Measurements from ENCODE around the gene SCAPER.
A peak's percentile ranks its signal among the peaks of the same experiment; 100 is the strongest.
"Not testable (repeated sequence)": the region's sequence is repeated elsewhere in the genome, so short reads cannot be mapped to it uniquely, and the experiment has no call there.

SCAPER gene

DNA sequence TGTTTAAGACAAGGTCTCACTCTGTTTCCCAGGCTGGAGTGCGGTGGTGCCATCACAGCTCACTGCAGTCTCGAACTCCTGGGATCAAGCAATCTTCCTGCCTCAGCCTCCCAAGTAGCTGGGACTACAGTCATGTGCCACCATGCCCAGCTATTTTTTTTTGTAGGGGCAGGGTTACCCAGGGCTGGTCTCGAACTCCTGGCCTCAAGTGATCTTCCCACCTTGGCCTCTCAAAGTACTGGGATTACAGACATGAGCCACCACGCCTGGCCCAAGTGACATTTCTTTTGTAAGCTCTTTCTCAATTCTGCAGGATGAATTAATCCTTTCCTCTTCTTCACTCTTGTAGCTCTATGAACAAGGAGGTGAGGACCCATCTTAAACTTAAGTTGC is 592.0 kb downstream of the SCAPER start:
- H3K27me3 ChIP-seq (ENCODE audit: control insufficient read depth in 2 of 2, insufficient read depth in 2 of 2, low read length in 2 of 2); H3K36me3 ChIP-seq (ENCODE audit: control insufficient read depth in 2 of 2, insufficient read depth in 2 of 2, low read length in 2 of 2); H3K9ac ChIP-seq (ENCODE audit: low read depth in 1 of 2, low read length in 2 of 2); H3K27ac ChIP-seq (ENCODE audit: low read depth in 2 of 2, low read length in 2 of 2); H3K9me3 ChIP-seq (ENCODE audit: control insufficient read depth in 2 of 2, low read length in 2 of 2); H3K4me3 ChIP-seq (ENCODE audit: low read length in 2 of 2): not testable (repeated sequence)
- H3K4me1 ChIP-seq (ENCODE audit: control insufficient read depth in 2 of 2, insufficient read depth in 2 of 2, low read length in 2 of 2), result peaks cover 10 to 13% of the 10 kb centered on the region in 2 donors

DNA sequence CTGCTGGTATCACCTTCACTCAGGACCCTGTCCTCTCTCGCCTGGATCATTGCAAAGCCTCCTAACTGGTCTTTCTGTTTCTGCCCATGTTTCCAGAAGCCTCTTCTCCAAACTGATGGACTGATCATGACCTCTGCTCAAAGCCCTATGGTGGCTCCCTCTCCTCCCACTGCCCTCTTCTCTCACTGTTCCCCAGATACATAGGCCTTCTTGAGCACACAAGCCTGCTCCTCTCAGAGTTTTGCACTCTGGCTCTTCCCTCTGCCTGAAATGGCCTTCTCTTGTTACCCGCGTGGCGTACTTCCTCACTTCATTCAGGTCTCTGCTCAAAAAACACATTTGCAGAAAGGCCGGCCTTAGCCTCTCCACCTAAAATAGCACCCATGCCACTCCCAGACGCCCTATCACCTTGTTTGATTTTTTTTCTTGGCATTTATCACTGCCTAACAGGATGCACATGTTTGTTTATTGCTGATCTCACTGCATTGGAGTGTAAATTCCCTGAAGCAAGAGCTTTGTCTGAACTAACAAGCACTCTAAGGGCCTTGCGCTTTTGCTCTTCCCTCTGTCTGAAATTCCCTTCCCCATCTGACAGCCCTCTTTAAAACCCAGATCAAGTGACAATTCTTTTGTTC is 592.5 kb downstream of the SCAPER start:
- Histone ChIP-seq H3K9ac (ENCODE audit: low read depth in 1 of 2, low read length in 2 of 2) (no peak overlapping the region), H3K36me3 (ENCODE audit: control insufficient read depth in 2 of 2, insufficient read depth in 2 of 2, low read length in 2 of 2) (no peaks in the 10 kb centered on the region), H3K4me1 (ENCODE audit: control insufficient read depth in 2 of 2, insufficient read depth in 2 of 2, low read length in 2 of 2) (peaks cover 10 to 13% of the 10 kb centered on the region in 2 donors), H3K9me3 (ENCODE audit: control insufficient read depth in 2 of 2, low read length in 2 of 2) (no peaks in the 10 kb centered on the region), H3K4me3 (ENCODE audit: low read length in 2 of 2) (no peak overlapping the region), H3K27me3 (ENCODE audit: control insufficient read depth in 2 of 2, insufficient read depth in 2 of 2, low read length in 2 of 2) (no peaks in the 10 kb centered on the region), H3K27ac (ENCODE audit: low read depth in 2 of 2, low read length in 2 of 2) (no peak overlapping the region)

DNA sequence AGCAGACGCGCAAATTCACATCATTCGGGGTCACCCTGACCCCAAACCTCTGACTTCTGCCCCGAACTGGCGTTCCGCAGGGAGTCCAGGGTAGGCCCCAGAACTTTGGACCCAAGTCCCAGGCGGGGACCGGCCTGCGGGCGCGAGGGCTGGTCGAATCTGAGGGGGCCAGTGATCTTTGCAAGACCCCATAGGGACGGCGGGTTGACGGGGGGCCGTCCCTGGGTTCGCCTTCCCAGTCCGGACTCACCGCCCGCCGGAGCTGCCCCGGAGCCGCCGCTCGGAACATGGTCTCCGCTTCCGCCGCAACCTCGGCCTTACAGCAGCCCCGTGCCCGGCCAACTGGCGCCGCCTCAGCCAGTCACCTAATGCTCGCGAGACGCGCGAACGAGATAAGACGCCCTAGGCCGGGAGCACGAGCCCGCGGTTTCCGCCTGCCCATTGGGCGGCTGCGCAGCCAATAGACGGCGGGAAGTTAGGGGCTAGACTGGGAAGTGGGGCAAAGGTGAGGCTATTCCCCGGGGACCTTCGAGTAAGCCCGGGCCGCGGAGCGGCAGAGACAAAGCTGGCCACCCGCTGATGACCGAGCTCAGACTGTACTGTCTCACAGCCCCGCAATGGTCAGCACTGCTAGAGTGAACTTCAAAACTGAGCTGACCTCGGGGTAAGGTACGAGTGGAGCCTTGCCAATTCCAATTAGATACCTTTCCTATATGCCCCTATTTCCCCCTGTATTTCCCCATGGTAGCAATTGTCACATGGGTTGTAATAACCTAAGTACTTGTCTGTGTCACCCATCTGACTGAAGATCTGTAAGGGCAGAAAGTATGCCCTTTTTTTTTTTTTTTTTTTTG is 593.8 kb downstream of the SCAPER start, which contains the start of gene ETFA:
ETFA (minus strand) TSS at position 370 of the 854 bp plus-strand sequence; CDS start at position 289, 81 bp downstream.
- H3K27ac ChIP-seq (ENCODE audit: low read depth in 2 of 2, low read length in 2 of 2), result peak within 1 kb of the TSS; percentile 89 to 90
- H3K27me3 ChIP-seq (ENCODE audit: control insufficient read depth in 2 of 2, insufficient read depth in 2 of 2, low read length in 2 of 2), result no peaks in the 10 kb centered on the region
- H3K9ac ChIP-seq (ENCODE audit: low read depth in 1 of 2, low read length in 2 of 2), result peak within 1 kb of the TSS; percentile 90 to 93
- no peaks in the 10 kb centered on the region for H3K36me3 ChIP-seq (ENCODE audit: control insufficient read depth in 2 of 2, insufficient read depth in 2 of 2, low read length in 2 of 2)
- peaks cover 10 to 13% of the 10 kb centered on the region in 2 donors for H3K4me1 ChIP-seq (ENCODE audit: control insufficient read depth in 2 of 2, insufficient read depth in 2 of 2, low read length in 2 of 2)
- H3K9me3 ChIP-seq (ENCODE audit: control insufficient read depth in 2 of 2, low read length in 2 of 2), result no peaks in the 10 kb centered on the region
- peak within 1 kb of the TSS; percentile 92 to 99 for H3K4me3 ChIP-seq (ENCODE audit: low read length in 2 of 2)

DNA sequence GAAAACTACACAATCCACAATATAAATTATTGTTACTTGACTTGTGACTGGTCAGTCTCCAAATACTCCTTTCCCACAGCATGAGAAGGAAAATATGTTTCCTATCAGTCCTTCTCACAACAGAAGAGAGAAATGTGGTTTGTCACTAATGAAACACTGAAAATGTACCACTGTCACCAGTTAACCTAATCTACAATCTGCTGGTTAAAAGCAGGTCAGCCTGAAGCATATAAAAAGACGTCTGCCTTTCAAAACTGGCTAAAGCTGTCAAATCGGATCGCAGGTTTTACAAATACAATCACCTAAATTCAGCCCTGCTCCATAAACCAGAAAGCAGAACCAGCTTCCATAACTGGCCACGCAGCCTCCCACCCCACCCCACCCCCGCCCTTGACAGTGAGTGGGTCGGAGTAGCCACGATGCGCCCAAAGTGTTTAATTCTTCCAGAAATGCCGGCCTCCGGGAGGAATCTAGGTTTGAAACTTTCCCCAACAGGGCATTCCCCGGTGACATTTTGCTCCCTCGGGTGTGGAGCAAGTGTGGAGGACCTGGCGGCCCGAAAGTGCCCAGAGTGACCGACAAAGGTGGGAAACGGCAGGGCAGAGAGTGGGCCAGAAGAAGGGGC is 594.6 kb downstream of the SCAPER start:
- Histone ChIP-seq H3K4me3 (ENCODE audit: low read length in 2 of 2) (peak overlapping the region; percentile 92 to 99), H3K9me3 (ENCODE audit: control insufficient read depth in 2 of 2, low read length in 2 of 2) (no peaks in the 10 kb centered on the region), H3K27ac (ENCODE audit: low read depth in 2 of 2, low read length in 2 of 2) (peak overlapping the region; percentile 89 to 90)

DNA sequence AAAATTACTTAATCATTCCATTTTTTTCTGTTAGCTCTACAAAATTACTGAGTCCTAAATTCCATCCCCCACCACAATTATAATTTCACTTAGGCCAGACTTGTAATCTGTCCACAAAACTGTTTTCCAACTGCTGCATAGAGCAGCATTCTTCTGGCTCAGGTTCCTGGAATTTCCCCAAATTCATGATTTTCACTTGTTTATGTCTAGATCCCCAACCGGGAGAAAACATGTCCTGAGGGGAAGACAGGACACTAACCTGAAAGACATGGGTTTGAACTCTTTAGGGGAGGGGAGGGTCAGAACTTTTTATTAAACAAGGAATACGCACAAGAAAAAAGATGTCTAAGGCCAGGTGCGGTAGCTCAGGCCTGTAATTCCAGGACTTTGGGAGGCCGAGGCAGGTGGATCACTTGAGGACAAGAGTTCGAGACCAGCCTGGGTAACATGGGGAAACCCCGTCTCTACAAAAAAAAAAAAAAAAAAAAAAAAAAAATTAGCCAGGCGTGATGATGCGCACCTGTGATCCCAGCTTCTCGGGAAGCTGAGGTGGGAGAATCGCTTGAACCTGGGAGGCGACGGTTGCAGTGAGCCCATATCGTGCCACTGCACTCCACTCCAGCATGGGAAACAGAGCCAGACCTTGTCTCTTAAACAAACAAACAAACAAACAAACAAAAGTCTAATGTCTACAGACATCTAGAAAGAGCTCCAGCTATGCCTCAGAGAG is 595.4 kb downstream of the SCAPER start:
- no peak overlapping the region for H3K27ac ChIP-seq (ENCODE audit: low read depth in 2 of 2, low read length in 2 of 2)

More for the DNA sequence above, 594.6 kb downstream of the SCAPER start:
- peak overlapping the region; percentile 90 to 93 for H3K9ac ChIP-seq (ENCODE audit: low read depth in 1 of 2, low read length in 2 of 2)
- no peaks in the 10 kb centered on the region for H3K27me3 ChIP-seq (ENCODE audit: control insufficient read depth in 2 of 2, insufficient read depth in 2 of 2, low read length in 2 of 2)
- H3K36me3 ChIP-seq (ENCODE audit: control insufficient read depth in 2 of 2, insufficient read depth in 2 of 2, low read length in 2 of 2), result no peaks in the 10 kb centered on the region
- H3K4me1 ChIP-seq (ENCODE audit: control insufficient read depth in 2 of 2, insufficient read depth in 2 of 2, low read length in 2 of 2), result peaks cover 10 to 13% of the 10 kb centered on the region in 2 donors

DNA sequence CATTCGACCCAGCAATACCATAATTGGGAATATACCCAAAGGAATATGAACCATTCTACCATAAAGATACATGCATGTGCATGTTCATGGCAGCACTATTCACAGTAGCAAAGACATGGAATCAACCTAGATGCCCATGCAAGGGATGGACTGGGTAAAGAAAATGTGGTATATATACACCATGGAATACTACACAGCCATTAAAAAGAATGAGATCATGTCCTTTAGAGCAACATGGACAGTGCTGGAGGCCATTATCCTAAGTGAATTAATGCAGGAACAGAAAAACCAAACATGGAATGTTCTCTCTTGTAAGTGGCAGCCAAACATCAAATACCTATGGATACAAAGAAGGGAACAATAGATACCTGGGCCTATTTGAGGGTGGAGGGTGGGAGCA is 601.2 kb downstream of the SCAPER start:
- H3K9me3 ChIP-seq (ENCODE audit: control insufficient read depth in 2 of 2, low read length in 2 of 2), result no peaks in the 10 kb centered on the region
- no peak overlapping the region for H3K9ac ChIP-seq (ENCODE audit: low read depth in 1 of 2, low read length in 2 of 2)
- H3K4me1 ChIP-seq (ENCODE audit: control insufficient read depth in 2 of 2, insufficient read depth in 2 of 2, low read length in 2 of 2), result peaks cover 0 to 5% of the 10 kb centered on the region in 2 donors
- no peak overlapping the region for H3K27ac ChIP-seq (ENCODE audit: low read depth in 2 of 2, low read length in 2 of 2)
- no peak overlapping the region for H3K4me3 ChIP-seq (ENCODE audit: low read length in 2 of 2)
- no peaks in the 10 kb centered on the region for H3K27me3 ChIP-seq (ENCODE audit: control insufficient read depth in 2 of 2, insufficient read depth in 2 of 2, low read length in 2 of 2)
- H3K36me3 ChIP-seq (ENCODE audit: control insufficient read depth in 2 of 2, insufficient read depth in 2 of 2, low read length in 2 of 2), result peaks cover 0 to 2% of the 10 kb centered on the region in 2 donors

More for the DNA sequence above, 595.4 kb downstream of the SCAPER start:
- H3K27me3 ChIP-seq (ENCODE audit: control insufficient read depth in 2 of 2, insufficient read depth in 2 of 2, low read length in 2 of 2), result no peaks in the 10 kb centered on the region
- H3K9me3 ChIP-seq (ENCODE audit: control insufficient read depth in 2 of 2, low read length in 2 of 2), result no peaks in the 10 kb centered on the region
- peaks cover 10 to 13% of the 10 kb centered on the region in 2 donors for H3K4me1 ChIP-seq (ENCODE audit: control insufficient read depth in 2 of 2, insufficient read depth in 2 of 2, low read length in 2 of 2)
- peak overlapping the region; percentile 90 to 93 for H3K9ac ChIP-seq (ENCODE audit: low read depth in 1 of 2, low read length in 2 of 2)
- H3K4me3 ChIP-seq (ENCODE audit: low read length in 2 of 2), result peak overlapping the region in 1 of 2 donors; percentile 92
- no peaks in the 10 kb centered on the region for H3K36me3 ChIP-seq (ENCODE audit: control insufficient read depth in 2 of 2, insufficient read depth in 2 of 2, low read length in 2 of 2)

DNA sequence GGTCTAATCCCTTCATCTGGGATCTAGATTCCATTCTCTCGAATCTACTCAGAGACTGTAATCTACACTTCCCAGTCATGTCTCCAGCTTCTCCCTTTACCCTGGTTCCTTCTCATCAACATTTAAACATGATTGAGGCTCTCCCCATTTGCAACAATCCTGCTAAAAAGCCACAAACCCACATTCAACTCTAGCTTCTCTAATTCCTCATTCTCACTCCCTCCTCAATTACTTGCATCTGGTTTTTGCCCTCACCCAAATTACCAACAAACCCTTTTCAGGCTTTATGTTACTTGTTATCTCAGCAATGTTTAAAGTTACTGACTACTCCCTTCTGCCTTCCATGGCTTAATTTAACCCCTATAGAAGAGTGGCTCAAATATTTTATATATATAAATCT is 605.4 kb downstream of the SCAPER start:
- Histone ChIP-seq H3K27ac (ENCODE audit: low read depth in 2 of 2, low read length in 2 of 2) (no peak overlapping the region), H3K9ac (ENCODE audit: low read depth in 1 of 2, low read length in 2 of 2) (no peak overlapping the region), H3K4me3 (ENCODE audit: low read length in 2 of 2) (no peak overlapping the region), H3K4me1 (ENCODE audit: control insufficient read depth in 2 of 2, insufficient read depth in 2 of 2, low read length in 2 of 2) (peaks cover 0 to 10% of the 10 kb centered on the region in 2 donors), H3K36me3 (ENCODE audit: control insufficient read depth in 2 of 2, insufficient read depth in 2 of 2, low read length in 2 of 2) (peaks cover 0 to 2% of the 10 kb centered on the region in 2 donors), H3K9me3 (ENCODE audit: control insufficient read depth in 2 of 2, low read length in 2 of 2) (no peaks in the 10 kb centered on the region), H3K27me3 (ENCODE audit: control insufficient read depth in 2 of 2, insufficient read depth in 2 of 2, low read length in 2 of 2) (no peaks in the 10 kb centered on the region)

DNA sequence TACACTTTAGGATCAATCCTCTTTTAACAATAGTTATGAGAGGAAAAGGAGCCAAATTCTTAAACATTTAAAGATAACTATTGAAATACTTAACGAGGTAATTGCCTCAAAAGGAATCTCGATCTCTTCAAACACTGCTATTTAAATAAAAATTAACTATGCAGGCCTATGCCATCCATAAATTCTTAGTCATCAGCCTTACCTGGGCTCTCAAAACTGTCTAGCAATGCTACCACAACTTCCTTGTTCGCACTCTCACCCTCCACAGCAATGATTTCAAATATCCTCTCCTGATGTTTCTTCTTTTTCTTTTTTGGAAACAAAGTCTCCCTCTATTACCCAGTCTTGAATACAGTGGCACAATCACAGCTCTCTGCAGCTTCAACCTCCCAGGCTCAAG is 606.2 kb downstream of the SCAPER start:
- Histone ChIP-seq H3K27me3 (ENCODE audit: control insufficient read depth in 2 of 2, insufficient read depth in 2 of 2, low read length in 2 of 2) (no peaks in the 10 kb centered on the region), H3K4me3 (ENCODE audit: low read length in 2 of 2) (no peak overlapping the region), H3K36me3 (ENCODE audit: control insufficient read depth in 2 of 2, insufficient read depth in 2 of 2, low read length in 2 of 2) (peaks cover 0 to 2% of the 10 kb centered on the region in 2 donors), H3K9me3 (ENCODE audit: control insufficient read depth in 2 of 2, low read length in 2 of 2) (no peaks in the 10 kb centered on the region), H3K27ac (ENCODE audit: low read depth in 2 of 2, low read length in 2 of 2) (no peak overlapping the region), H3K9ac (ENCODE audit: low read depth in 1 of 2, low read length in 2 of 2) (no peak overlapping the region), H3K4me1 (ENCODE audit: control insufficient read depth in 2 of 2, insufficient read depth in 2 of 2, low read length in 2 of 2) (peaks cover 0 to 10% of the 10 kb centered on the region in 2 donors)

DNA sequence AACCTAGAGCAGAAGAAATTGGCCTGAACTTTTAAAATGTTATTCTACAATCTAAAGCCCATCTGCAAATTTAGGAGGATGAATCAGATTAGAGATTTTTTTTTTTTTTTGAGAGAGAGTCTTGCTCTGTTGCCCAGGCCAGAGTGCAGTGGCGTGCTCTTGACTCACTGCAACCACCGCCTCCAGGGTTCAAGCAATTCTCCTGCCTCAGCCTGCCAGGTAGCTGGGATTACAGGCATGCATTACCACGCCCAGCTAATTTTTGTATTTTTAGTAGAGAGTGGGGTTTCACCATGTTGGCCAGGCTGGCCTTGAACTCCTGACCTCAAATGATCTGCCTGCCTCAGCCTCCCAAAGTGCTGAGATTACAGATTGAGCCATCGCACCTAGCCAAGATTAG is 607.2 kb downstream of the SCAPER start:
- H3K36me3 ChIP-seq (ENCODE audit: control insufficient read depth in 2 of 2, insufficient read depth in 2 of 2, low read length in 2 of 2); H3K27me3 ChIP-seq (ENCODE audit: control insufficient read depth in 2 of 2, insufficient read depth in 2 of 2, low read length in 2 of 2); H3K9ac ChIP-seq (ENCODE audit: low read depth in 1 of 2, low read length in 2 of 2); H3K9me3 ChIP-seq (ENCODE audit: control insufficient read depth in 2 of 2, low read length in 2 of 2); H3K27ac ChIP-seq (ENCODE audit: low read depth in 2 of 2, low read length in 2 of 2); H3K4me3 ChIP-seq (ENCODE audit: low read length in 2 of 2): not testable (repeated sequence)
- H3K4me1 ChIP-seq (ENCODE audit: control insufficient read depth in 2 of 2, insufficient read depth in 2 of 2, low read length in 2 of 2), result peaks cover 0 to 10% of the 10 kb centered on the region in 2 donors
